Stimulated activated CD8-positive, alpha-beta memory T cell treated with anti-CD3 and anti-CD28 coated beads, Interleukin-12 subunit alpha, Interleukin-12 subunit beta, amount 100 ng/mL, for 24 hours (primary cell): ENCODE results near the gene ADAM8.
"Not testable (repeated sequence)": the region's sequence is repeated elsewhere in the genome, so short reads cannot be mapped to it uniquely, and the experiment has no call there.

ENCODE experiments used
- DNase-seq: peaks from one replicate; pipeline ENCODE4 v3.0.0-alpha.2; 2020; ENCODE audit errors: extremely low read depth

Gene ADAM8

DNA sequence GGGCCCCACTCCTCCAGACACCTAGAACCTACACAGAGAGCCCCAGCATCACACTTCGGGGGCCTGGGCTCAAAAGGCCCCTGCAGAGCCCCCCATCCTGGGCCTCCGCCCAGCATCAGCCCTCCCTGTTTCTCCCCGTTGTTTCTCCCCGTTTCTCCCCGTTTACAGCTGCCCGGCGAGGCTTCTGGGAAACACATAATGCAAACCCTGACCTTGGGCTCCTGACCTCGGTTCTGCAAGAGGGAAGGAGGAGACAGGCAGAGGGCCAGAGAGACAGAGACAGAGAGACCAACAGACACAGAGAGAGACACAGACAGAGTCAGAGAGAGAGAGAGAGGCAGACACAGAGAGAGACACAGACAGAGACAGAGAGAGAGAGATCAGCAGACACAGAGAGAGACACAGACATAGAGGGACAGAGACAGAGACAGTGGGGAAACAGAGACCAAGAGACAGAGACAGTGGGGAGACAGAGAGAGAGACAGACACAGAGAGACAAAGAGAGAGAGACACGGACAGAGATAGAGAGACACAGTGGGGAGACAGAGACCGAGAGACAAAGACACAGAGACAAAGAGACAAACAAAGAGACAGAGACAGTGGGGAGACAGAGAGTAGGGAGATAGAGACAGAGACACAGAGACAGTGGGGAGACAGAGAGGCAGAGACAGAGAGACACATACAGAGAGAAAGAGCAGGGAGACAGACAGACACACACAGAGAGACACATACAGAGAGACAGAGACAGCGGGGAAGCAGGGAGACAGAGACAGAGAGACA, 26.5 kb downstream of the ADAM8 start:
- DNase-seq = no peak

DNA sequence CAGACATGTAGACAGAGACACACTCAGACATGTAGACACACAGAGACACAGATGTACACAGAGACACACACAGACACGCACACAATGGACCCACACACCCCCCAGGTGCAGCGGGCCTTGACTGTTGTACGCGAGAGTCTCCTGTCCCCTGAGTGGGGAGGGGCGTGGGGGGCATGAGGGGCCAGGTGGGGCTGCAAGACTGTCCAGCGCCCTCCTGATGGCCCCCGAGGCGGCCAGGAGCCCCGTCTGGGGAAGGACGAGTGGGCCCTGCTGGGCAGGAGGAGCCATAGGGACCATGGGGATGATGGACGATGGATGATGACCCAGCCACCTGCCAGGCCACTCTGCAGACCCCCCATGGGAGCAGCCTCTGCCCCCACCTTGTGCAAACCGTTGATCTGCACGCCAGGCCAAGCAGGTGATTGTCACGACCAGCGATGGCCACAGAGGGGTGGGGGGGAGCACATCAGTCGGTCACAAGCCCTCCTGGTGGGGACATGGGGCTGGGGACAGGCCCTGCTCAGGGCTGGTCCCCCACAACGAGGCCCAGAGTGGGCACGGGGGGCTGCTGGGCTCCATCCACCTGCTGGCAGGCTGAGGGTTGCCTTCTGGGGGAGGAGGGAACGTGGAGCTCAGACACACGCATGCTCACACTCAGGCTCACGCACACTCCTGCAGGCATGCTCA, 27.4 kb downstream of the ADAM8 start:
- no peak for DNase-seq

DNA sequence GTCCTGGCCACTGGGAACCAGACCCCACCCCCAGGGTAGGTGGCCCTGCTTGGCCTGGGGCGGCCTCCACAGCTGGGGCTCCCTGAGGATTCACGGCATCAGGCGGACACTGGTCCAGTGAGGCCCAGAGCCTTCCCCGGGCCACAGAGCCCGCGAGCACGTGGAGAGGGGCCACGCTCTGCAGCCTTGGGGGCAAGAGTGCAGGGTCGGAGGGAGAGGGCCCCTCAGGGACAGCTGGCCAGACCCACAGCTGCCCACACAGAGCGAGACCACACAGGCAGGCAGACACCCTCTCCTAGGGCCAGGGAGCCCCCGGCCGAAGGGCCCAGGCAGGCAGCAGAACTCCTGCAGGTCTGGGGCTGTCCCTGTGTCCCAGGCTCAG, 28.3 kb downstream of the ADAM8 start:
- DNase-seq = no peak

DNA sequence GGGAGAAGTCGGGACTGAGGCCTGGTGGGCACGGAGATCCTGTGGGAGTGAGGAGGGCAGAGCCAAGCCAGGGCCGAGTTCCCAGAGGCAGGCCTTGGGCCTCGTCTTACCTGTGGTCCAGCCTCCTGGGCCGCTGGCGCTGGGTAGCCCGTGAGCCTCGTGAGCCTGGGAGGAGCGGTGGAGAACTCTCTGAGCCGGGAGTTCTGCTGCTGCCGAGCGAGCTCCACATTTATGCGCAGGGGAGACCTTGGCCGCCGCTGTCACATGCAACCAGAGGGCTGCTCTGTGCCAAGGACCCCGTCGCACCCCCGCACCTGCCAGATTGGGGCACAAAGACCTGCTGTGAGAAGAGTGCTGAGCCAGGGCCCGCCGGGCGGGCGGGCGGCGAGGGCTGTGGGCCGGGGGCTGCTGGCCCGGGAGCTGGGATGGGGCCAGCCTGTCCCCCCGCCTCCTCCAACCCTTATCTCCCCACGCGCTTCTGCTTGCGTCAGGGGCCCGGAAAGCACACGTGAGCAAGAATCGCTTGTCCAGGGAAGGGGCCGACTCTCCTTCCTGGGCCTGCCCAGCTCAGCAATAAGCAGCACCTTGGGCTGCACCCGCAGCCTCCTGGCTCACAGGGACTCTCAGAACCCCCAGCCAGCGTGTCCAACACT, 28.9 kb downstream of the ADAM8 start:
- DNase-seq = no peak

DNA sequence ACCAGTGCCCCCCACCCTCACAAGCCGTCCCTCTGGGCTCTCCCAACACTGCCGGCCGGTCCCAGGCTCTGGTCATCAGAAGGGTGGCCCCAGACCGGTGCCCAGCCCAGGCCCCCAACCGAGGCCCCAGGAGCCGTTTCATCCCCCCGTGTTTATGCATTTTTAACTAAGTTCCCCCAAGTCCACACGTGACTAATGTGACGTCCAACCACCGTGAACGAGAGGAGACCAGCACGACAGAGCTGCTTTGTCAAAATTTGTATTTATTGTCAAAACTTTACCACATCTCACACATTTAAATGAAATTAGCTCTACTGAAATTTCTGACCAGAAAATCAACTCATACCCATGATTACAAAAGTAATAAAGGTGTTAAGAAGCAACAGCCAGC, 30.4 kb downstream of the ADAM8 start:
- DNase-seq = no peak

DNA sequence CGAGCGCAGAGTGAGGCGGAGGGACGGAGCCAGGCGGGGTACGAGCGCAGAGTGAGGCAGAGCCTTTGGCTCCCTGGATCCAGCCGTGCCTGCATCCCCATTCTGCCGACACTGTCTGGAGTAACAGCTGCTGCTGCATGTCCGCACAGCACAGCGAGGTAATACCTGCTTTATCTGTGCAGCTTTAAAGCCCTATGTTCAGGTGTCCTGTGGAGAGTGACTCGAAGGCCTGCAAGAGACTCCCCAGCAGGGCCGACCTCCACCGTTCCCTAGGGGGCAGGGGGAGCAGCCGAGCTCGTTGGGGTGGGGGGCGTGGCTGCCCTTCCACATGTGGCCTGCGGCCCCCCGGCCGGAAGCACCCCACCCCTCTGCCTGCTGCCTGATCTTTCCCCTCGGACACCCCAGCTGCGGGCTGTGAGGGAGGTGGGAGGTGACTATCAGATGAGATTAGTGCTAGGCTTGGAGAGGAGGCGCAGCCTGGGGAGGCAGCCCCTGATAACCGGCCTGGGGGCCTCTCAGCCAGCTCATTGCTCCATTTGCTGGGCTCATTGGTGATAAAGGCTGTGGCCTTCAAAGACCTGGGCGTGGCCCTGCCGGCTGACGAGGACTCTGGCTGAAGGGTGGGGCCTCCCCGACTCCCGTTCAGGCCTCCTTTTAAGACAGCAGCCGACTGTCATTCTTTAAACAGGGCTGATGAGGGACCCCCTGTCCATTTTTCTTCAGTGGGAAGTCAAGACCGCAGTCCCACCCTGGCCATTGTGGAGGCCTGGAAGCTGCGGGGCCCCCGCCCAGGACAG, 31.0 kb downstream of the ADAM8 start:
- no peak for DNase-seq

DNA sequence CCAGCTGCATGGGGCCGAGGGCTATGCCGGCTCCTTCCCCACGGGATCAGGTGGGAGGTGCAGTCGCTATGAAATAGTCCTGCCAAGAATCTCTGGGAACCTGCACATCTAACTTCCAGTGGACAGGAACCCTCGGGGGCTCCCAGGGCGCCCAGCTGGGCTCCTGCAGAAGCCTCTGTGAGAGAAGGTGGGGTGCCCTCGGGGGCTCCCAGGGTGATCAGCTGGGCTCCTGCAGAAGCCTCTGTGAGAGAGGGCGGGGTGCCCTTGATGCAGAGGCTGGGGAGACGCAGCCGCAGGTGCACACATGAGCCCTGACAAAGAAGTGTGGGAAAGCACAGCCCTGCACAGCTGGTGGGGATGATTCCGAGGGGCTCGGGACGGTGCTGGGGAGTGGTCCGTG, 33.1 kb downstream of the ADAM8 start:
- DNase-seq = no peak

DNA sequence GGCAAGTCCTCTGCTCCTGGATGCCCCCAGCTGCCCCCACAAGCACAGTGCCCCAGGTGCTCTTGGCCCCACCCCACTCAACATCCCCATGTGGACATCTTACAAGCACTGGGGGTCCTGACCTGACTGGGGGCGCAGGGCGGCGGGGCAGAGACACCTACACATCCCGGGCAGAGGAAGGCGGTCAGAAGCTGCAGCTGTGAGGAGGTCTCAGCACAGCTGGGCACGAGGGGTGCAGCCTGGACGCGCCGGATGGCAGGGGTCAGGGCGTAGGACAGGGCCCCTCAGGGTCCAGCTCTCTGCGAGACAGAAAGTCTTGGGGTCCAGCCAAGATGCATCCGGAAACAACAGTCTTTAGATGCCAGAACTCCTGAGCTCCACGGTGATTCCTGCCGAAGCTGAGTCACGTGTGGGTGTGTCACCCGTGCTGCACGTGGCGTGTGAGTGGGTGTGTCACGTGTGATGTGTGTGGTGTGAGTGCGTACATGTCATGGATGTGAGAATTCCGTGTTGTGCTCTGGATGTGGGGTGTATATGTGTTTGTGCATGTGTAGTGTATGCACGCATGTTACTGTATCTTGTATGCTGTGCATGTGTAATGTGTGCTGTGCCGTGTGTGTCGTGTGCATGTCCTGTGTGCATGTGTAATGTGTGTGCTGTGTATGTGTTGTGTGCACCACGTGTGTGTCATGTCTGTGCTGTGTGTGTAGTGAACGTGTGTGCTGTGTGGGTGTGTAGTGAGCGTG, 33.9 kb downstream of the ADAM8 start:
- DNase-seq = no peak

DNA sequence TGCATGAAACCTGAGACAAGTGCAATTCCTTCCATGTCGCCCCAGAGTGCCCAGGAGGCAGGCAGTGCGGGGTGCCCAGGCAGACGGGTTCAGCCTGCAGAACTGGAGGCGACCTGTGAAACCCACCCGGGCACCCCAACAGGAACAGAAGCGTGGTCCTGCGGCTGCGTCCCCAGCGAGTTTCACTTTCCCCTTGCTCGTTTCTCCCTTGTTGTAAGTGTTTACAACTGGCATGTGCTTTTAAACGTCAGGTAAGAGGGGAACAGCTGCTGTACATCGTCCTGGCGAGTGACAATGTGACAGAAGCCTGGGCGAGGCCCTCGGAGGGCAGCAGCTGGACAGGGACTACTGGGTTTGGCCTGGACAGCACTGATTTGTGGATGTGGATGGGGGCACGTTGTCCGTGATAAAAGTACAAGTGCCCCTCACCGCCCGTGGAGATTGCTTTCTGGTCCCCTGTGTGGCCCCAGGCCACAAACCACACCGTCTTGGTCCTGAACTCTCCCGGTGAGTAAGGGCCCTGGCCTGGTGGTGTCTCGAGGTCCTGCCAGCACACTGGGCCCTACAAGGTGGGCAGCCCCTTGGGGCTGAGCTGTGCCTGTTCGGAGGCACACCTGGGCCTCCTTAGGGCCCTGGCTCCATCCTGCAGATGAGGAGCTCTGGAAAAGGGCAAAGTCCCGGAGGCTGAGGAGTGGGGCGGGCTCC, 35.0 kb downstream of the ADAM8 start:
- no peak for DNase-seq

DNA sequence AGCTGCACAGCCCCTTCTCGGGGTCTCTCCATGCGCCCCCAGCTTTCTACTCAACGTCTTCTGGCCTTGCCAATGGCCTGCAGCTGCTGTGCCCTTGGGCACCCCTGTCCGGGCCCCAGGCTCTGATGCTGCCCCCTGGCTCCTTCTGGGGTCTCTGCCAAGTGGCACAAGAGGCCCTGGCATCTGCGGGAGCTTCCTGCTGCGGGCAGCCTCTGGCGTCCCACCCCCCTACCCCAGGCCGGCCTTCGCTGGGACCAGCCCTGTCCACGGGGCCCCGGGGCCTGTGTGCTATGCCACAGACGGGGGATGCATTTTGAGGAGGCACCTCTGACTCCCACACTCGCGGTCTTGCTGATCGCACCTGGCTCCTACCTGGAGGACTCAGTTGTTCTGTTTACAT, 36.7 kb downstream of the ADAM8 start:
- no peak for DNase-seq

DNA sequence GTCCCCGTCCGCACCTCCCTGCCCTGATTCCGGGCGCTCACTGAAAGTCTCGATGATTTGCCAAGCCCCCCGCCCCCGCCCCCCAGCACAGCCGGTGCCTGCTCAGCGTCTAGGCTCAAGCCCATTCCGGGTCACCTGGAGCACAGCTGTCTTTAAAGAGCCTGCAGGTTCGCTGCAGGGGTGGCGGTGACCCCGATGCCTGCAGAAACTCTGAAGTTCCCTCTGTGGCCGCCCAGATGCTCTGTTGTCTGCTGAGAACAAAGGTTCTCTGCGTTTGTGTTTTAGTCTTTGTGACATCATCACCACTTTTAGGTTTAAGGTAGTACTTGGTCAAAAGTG, 38.2 kb downstream of the ADAM8 start:
- DNase-seq = no peak

DNA sequence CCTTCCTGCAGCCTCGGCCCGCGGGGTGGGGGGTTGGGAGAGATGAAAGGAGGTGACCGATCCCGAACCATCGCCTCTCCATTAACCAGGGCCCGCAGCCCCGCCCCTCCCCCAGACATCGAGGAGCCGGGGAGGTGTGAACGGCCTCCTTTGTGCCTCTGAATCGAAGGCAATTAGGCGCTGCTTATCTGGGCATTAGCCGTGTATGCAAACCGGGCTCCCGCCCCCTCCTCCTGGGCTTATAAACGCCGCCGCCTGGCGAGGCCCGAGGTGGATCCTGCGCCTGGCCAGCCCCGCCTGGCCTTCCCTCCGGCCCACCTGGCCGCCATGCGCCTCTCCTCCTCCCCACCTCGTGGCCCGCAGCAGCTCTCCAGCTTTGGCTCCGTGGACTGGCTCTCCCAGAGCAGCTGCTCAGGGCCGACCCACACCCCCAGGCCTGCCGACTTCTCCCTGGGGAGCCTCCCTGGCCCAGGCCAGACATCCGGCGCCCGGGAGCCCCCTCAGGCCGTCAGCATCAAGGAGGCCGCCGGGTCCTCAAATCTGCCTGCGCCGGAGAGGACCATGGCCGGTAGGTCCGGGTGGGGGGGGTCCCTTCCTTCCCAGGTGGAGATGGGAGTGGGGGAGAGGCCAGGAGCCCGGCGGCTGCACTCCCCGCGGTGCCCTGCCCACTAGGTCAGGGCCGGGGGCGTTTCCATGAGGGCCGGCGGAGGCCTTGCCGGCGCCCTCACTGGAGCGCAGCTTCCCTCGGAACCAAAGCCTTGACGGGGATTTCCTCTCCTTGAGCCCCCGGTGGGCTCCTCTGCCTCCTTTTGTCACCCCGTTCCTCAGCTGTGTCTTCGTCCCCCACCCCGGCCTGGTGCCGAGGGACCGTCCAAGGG, 38.8 kb downstream of the ADAM8 start, which contains the start of gene VENTX:
Gene VENTX, plus strand, starts transcription at position 268 of the 878 bp plus-strand sequence. Its CDS starts 60 bp downstream, at position 328.
- DNase-seq = no peak

DNA sequence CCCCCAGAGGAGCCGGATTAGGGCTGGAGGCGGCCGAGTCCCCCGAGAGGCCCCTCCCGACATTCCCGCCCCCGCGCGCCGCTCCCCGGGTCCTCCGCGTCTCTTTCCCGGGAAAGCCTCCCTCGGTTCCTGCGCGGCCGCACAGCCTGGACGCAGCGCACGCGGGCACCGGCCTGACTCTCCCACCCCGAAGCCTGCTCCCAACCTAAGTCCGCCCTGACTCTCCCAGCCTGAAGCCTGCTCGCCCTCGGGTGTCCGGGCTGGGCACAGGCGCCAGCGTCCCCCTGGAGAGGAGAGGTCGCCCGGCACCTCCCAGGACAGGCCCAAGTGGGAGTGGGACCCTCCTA, 39.5 kb downstream of the ADAM8 start:
- DNase-seq = no peak

DNA sequence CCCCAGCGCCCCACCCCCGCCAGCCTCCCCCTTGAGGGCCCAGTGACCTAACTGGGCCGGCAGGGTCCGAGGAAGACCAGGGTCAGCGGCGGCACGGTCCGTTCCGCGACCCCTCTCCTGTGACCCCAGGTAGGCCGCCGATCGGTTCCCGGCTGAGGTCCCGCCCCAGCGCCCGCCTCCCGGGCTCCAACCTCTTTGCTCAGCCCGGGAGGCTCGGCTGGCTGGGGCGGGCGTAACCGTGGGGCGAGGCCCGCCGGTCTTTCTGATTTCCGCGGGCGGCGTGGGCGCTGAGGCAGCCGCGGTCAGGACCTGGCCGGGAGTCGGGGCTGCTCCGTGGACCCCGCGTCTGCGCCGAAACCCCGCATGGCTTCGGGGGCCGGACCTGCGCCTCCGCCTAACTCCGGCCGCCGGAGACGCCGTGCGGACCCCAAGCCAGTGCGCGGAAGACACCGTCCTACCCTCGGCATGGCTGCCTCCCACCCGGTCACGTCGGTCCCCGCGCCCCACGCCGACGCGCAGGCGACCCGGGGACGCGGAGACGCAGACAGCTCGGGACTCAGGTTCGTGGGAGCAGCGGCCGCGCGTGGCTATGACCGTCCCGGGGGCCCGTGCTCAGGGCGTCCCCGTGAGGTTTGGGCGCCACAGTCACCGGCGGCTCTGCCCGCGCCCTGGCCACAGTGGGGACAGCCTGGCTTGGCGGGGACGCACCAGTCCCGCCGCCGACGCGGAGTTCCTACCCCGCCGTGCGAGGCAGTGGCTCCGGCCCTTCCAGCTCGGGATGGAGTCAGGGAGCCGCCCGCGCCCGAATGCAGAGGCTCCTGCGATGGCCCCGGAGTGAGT, 40.0 kb downstream of the ADAM8 start:
- no peak for DNase-seq

DNA sequence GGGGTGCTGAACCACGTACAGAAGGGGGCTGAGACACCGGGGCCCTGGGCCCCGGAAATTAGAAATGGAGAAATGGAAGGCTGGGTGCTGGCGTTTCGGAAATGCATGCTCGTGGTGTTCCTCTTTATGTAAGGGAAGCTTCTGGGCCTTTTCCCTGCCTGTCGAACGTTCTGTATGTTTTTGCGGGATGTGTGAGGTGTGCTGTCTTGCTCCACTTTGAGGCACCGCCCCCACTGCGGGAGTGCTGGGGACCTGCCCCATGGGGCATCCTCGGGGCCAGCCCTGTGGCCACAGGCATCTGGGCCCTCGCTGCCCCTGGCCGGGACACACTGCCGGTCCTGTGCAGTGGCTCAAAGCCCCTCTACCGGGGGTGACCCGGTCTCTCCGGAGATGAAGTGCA, 40.7 kb downstream of the ADAM8 start:
- DNase-seq = no peak

DNA sequence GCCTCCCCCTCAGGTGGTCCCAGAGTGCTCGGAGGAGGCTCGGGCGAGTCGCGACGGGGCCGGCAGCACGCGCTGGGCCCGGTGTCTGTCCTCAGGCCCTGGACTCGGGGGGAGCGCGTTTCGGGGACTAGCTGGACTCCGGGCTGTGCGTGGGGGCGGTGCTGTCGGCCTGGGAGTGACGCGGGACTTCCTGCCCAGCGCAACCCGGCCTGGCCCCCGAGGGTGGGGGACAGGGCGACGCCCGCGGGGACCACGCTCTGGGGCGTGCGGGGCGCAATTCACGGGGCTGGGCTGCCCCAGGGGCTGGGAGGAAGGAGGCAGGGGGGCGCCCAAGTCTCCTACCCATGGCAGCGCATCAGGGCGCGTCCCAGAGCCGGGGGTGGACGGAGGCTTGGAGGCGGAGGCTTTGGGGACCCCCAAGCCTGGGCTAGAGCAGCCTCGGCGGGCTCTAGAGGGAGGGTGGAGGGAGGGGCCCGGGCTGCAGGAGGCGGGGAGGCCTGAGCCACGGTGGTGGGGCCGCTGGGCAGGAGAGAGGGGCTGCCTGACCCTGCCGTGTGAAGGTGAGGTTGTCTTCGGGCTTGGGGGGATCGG, 41.3 kb downstream of the ADAM8 start:
- DNase-seq = no peak

DNA sequence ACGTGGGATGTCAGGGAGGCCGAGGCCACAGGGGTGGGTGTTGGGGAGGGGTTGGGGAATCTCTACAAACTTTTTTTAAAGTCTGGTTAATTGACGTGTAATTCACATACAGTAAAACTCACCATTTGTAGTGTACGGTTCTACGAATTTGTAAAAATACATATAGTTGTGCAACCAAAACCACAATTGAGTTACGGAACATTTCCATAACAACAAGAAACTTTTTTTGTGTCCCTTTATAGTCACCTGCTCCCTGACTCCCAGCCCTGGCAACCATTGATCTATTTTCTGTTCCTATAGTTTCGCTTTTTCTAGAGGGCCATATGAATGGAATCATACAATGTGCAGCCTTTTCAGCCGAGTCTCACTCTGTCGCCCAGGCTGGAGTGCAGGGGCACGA, 41.9 kb downstream of the ADAM8 start:
- not testable (repeated sequence) for DNase-seq

DNA sequence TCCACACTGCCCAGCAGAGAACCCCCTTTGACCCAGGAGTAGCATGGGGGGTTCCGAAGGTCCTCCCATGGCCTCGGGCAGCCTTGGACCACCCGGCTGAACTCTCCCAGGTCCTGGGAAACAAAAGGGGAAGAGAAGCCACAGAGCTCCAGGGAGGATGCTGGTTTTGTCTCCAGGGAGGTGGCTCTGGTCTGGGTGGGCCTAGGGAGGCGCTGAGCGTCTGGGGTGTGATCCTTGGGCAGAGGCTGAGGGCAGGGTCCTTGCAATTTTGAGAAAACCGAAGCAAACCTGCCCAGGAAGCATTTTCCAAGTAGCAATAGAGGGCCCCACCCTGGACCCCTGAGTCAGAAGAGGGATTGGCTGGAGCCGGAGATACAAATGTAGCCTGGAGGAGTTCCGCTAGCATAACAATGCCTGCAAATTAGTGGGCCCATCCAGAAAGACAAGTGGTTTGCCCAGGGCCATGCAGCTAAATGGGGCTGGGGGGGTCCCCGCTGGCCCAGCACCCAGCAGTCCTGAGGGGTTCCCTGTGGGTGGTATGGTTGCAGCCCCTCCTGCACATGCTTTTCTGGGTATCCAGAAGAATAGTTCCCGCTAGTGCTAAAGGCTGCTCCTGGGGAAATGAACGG, 44.6 kb downstream of the ADAM8 start:
- no peak for DNase-seq
